GM23248 (cell line): ENCODE measurements around the gene PCED1B. TPM values are rescaled to one million over a fixed set of nuclear protein-coding genes. Genes with fewer than 3 reads are reported as not detected.

Experiments
- DNase-seq: peaks from one replicate; pipeline ENCODE4 v3.0.0-alpha.2; 2015
- H2AFZ ChIP-seq: fragments of 200-600 bp; sonication (generic); 2 replicates; pipeline ENCODE4 v1.6.1; 2016; ENCODE audit warnings: antibody characterized with exemption
- H3F3A ChIP-seq: fragments of 200-600 bp; sonication (generic); 2 replicates; pipeline ENCODE4 v1.6.1; 2016; ENCODE audit warnings: mild to moderate bottlenecking, antibody characterized with exemption, mixed run types; ENCODE audit not compliant: insufficient read depth
- H3K27ac ChIP-seq: fragments of 200-600 bp; sonication (generic); 2 replicates; pipeline ENCODE4 v1.5.1; 2016; ENCODE audit warnings: mild to moderate bottlenecking
- H3K27me3 ChIP-seq: fragments of 200-600 bp; sonication (generic); replicated peaks from 2 replicates; pipeline ENCODE4 v1.6.1; 2016; ENCODE audit warnings: mild to moderate bottlenecking; ENCODE audit not compliant: insufficient read depth
- H3K36me3 ChIP-seq: fragments of 200-600 bp; sonication (generic); 2 replicates; pipeline ENCODE4 v1.6.1; 2016; ENCODE audit warnings: low read depth, mild to moderate bottlenecking
- H3K4me1 ChIP-seq: fragments of 200-600 bp; sonication (generic); 2 replicates; pipeline ENCODE4 v1.6.1; 2016; ENCODE audit warnings: mild to moderate bottlenecking; ENCODE audit not compliant: insufficient read depth
- H3K4me2 ChIP-seq: fragments of 200-600 bp; sonication (generic); one replicate; pipeline ENCODE4 v1.6.1; 2016; ENCODE audit warnings: mild to moderate bottlenecking; ENCODE audit not compliant: unreplicated experiment
- H3K4me3 ChIP-seq: fragments of 200-600 bp; sonication (generic); 2 replicates; pipeline ENCODE4 v1.5.1; 2016; ENCODE audit warnings: mild to moderate bottlenecking
- H3K79me2 ChIP-seq: fragments of 200-600 bp; sonication (generic); 2 replicates; pipeline ENCODE4 v1.6.1; 2016; ENCODE audit warnings: mild to moderate bottlenecking; ENCODE audit not compliant: insufficient read depth
- H3K9ac ChIP-seq: fragments of 200-600 bp; sonication (generic); 2 replicates; pipeline ENCODE4 v1.6.1; 2016; ENCODE audit warnings: mild to moderate bottlenecking
- H3K9me2 ChIP-seq: fragments of 200-600 bp; sonication (generic); 2 replicates; pipeline ENCODE4 v1.6.1; 2016; ENCODE audit warnings: mixed run types, mild to moderate bottlenecking, moderate library complexity; ENCODE audit not compliant: insufficient read depth
- H3K9me3 ChIP-seq: fragments of 200-600 bp; sonication (generic); one replicate; pipeline ENCODE4 v1.6.1; 2017; ENCODE audit warnings: low read depth
- H4K20me1 ChIP-seq: fragments of 200-600 bp; sonication (generic); 2 replicates; pipeline ENCODE4 v1.6.0; 2016; ENCODE audit not compliant: insufficient read depth
- EZH2 ChIP-seq: fragments of 200-600 bp; sonication (generic); IDR thresholded peaks from 2 replicates; pipeline ENCODE4 v1.6.1; 2018; ENCODE audit warnings: antibody characterized with exemption, mild to moderate bottlenecking; ENCODE audit not compliant: insufficient read depth, poor library complexity, severe bottlenecking
- EZH2phosphoT487 ChIP-seq: fragments of 200-600 bp; sonication (generic); IDR thresholded peaks from 2 replicates; pipeline ENCODE4 v1.6.1; 2018; ENCODE audit warnings: antibody characterized with exemption, moderate library complexity, mild to moderate bottlenecking, low read depth; ENCODE audit not compliant: insufficient read depth
- WGBS, 2 experiments: methylation state at CpG; one replicate each; pipeline ENCODE4 v1.1.6; 2015 to 2017; ENCODE audit warnings: low lambda C conversion rate in 2 of 2, low coverage in 1 of 2; ENCODE audit errors: missing lambda C conversion rate in 2 of 2; 5-methylcytosine and 5-hydroxymethylcytosine counted together
- in situ Hi-C: fragments of 300-500 bp; cut with MboI; formaldehyde crosslinking; loops from 2 replicates; pipeline ENCODE4 v1.15.0; 2020
- polyA plus RNA-seq: library from polyadenylated mRNA; unstranded; fragments of >200 nt; fragmentation: Nextera tagmentation; extraction: Ambion mirVana; gene quantifications from 2 replicates; pipeline ENCODE4 v1.2.1, GENCODE V29; 2016
- total RNA-seq: library from RNA; depleted of rRNA; stranded (reverse); fragments of >200 nt; shearing (Covaris generic); gene quantifications from 2 replicates; pipeline ENCODE4 v1.2.3, GENCODE V29; 2014

Gene PCED1B
- total and polyA plus RNA-seq, 2 experiments from 2014 or later = 3.5 to 3.6 TPM

GRCh38 chr12:47123730-47124129 is 44.3 kb downstream of the PCED1B start:
- Histone ChIP-seq H3K4me3 (no peak overlapping the region), H4K20me1 (no peaks in the 10 kb centered on the region), H3K36me3 (no peaks in the 10 kb centered on the region), H3K27me3 (no peaks in the 10 kb centered on the region), H3K9me2 (no peaks in the 10 kb centered on the region), H3K4me1 (peaks cover 6% of the 10 kb centered on the region; the same call in 1 of the 2 replicates), H3K27ac (no peak overlapping the region), H3F3A (peaks cover 13% of the 10 kb centered on the region; the same call in 1 of the 2 replicates), H2AFZ (no peak overlapping the region), H3K9ac (no peak overlapping the region), H3K4me2 (no peak overlapping the region), H3K9me3 (no peaks in the 10 kb centered on the region), H3K79me2 (no peaks in the 10 kb centered on the region)
- no peak for DNase-seq
- in situ Hi-C loops = no loop called here
- no peak for TF ChIP-seq EZH2phosphoT487
- no peak for TF ChIP-seq EZH2
- 50 to 54% methylated on average over 1 of the region's 1 CpG for WGBS, 2 experiments

- Histone ChIP-seq H3K4me3 (no peak overlapping the region), H3K79me2 (no peaks in the 10 kb centered on the region), H3K27ac (no peak overlapping the region), H3K4me1 (peaks cover 6% of the 10 kb centered on the region; the same call in 1 of the 2 replicates), H3K9me2 (no peaks in the 10 kb centered on the region), H3K9me3 (no peaks in the 10 kb centered on the region), H3K36me3 (no peaks in the 10 kb centered on the region), H3K27me3 (no peaks in the 10 kb centered on the region), H4K20me1 (no peaks in the 10 kb centered on the region), H3K4me2 (no peak overlapping the region), H3K9ac (no peak overlapping the region), H2AFZ (no peak overlapping the region), H3F3A (peaks cover 13% of the 10 kb centered on the region; the same call in 1 of the 2 replicates)
- peak; percentile 50 for DNase-seq
- no peak for TF ChIP-seq EZH2phosphoT487
- no peak for TF ChIP-seq EZH2
- in situ Hi-C loops = no loop called here
- WGBS, 2 experiments = 3 to 5% methylated on average over 1 of the region's 1 CpG
These were observed 45.0 kb downstream of the PCED1B start for GRCh38 chr12:47124451-47124850.

- H3K79me2 ChIP-seq = no peaks in the 10 kb centered on the region
- WGBS, 2 experiments = 88 to 94% methylated on average over 1 of the region's 1 CpG
- H4K20me1 ChIP-seq = no peaks in the 10 kb centered on the region
- DNase-seq = no peak
- H3K9me3 ChIP-seq = no peaks in the 10 kb centered on the region
- H2AFZ ChIP-seq = no peak overlapping the region
- H3K27me3 ChIP-seq = no peaks in the 10 kb centered on the region
- no peak overlapping the region for H3K4me3 ChIP-seq
- H3K9me2 ChIP-seq = no peaks in the 10 kb centered on the region
- H3K4me1 ChIP-seq = peaks cover 3% of the 10 kb centered on the region; the same call in 1 of the 2 replicates
- no peak overlapping the region for H3K9ac ChIP-seq
- in situ Hi-C loops = no loop called here
- TF ChIP-seq EZH2 = no peak
- TF ChIP-seq EZH2phosphoT487 = no peak
- H3K27ac ChIP-seq = no peak overlapping the region
- no peaks in the 10 kb centered on the region for H3K36me3 ChIP-seq
- peaks cover 9% of the 10 kb centered on the region; the same call in 1 of the 2 replicates for H3F3A ChIP-seq
- H3K4me2 ChIP-seq = no peak overlapping the region
These were observed 46.8 kb downstream of the PCED1B start for GRCh38 chr12:47126246-47126645.

DNA sequence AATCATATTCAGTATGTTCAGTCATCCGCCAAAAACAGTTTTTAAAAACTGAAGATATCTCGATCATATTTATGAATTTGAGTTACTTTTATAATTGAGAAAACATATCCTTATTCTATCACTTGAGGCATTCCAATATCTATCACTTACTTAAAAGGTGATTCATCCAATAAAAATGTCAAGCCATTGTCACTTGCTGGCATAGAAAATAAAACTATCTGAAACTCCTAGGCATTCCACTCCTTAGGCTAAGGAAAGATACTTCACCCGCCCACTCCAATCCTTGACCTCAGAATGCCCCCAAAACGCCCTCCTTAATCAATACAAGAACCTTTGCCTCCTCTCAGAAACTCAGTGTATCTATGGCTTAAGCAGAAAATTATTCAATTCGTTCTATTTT is 51.6 kb downstream of the PCED1B start:
- H3K4me1 ChIP-seq = no peaks in the 10 kb centered on the region
- no peak for DNase-seq
- H3F3A ChIP-seq = no peaks in the 10 kb centered on the region
- no peaks in the 10 kb centered on the region for H3K9me2 ChIP-seq
- no peaks in the 10 kb centered on the region for H3K9me3 ChIP-seq
- H2AFZ ChIP-seq = no peak overlapping the region
- no peak overlapping the region for H3K27ac ChIP-seq
- H3K36me3 ChIP-seq = no peaks in the 10 kb centered on the region
- no peak overlapping the region for H3K4me2 ChIP-seq
- TF ChIP-seq EZH2 (no peak), EZH2phosphoT487 (no peak)
- in situ Hi-C loops = no loop called here
- no peaks in the 10 kb centered on the region for H4K20me1 ChIP-seq
- H3K4me3 ChIP-seq = no peak overlapping the region
- WGBS, 2 experiments = 90% methylated on average over 5 of the region's 5 CpGs
- no peak overlapping the region for H3K9ac ChIP-seq
- H3K27me3 ChIP-seq = no peaks in the 10 kb centered on the region
- no peaks in the 10 kb centered on the region for H3K79me2 ChIP-seq

- no peaks in the 10 kb centered on the region for H3K79me2 ChIP-seq
- H3K4me3 ChIP-seq = no peak overlapping the region
- H3K27me3 ChIP-seq = no peaks in the 10 kb centered on the region
- no peaks in the 10 kb centered on the region for H3K4me1 ChIP-seq
- no peaks in the 10 kb centered on the region for H3K36me3 ChIP-seq
- H3K27ac ChIP-seq = no peak overlapping the region
- H2AFZ ChIP-seq = no peak overlapping the region
- no peak overlapping the region for H3K9ac ChIP-seq
- no peak overlapping the region for H3K4me2 ChIP-seq
- H4K20me1 ChIP-seq = no peaks in the 10 kb centered on the region
- 69 to 74% methylated on average over 3 of the region's 3 CpGs for WGBS, 2 experiments
- TF ChIP-seq EZH2phosphoT487 = no peak
- TF ChIP-seq EZH2 = no peak
- in situ Hi-C loops = no loop called here
- DNase-seq = peak; percentile 8
- H3K9me2 ChIP-seq = no peaks in the 10 kb centered on the region
- no peaks in the 10 kb centered on the region for H3F3A ChIP-seq
- no peaks in the 10 kb centered on the region for H3K9me3 ChIP-seq
These were observed 54.6 kb downstream of the PCED1B start for GRCh38 chr12:47134005-47134404.
